Heart left ventricle (tissue), 16 donors: ENCODE results near the gene NFATC2. TPM values are rescaled to one million over a fixed set of nuclear protein-coding genes. Genes with fewer than 3 reads are reported as not detected.

Source experiments
- ATAC-seq, 4 donors: fragments of 200-7000 bp; cut with Tn5 transposase; one replicate each; pipeline ENCODE4 v1.9.1; 2020 to 2022; ENCODE audit warnings: moderate library complexity in 4 of 4, mild to moderate bottlenecking in 3 of 4, moderate number of reproducible peaks in 1 of 4
- DNase-seq, 5 donors: peaks; one replicate each; pipeline ENCODE4 v3.0.0-alpha.2; 2020
- H3K27ac ChIP-seq, 12 donors: fragments of 200-600 bp; sonication (generic) in 4 of 12; one replicate each; pipeline versions ENCODE4 v1.5.0 to v1.8.0; 2016 to 2022; ENCODE audit warnings: mild to moderate bottlenecking in 2 of 12
- H3K27me3 ChIP-seq, 9 donors: fragments of 200-600 bp; sonication (generic) in 2 of 9; one replicate each; pipeline versions ENCODE4 v1.5.1 to v1.8.0; 2016 to 2022; ENCODE audit warnings: mild to moderate bottlenecking in 3 of 9
- H3K36me3 ChIP-seq, 9 donors: fragments of 200-600 bp; sonication (generic) in 2 of 9; one replicate each; pipeline versions ENCODE4 v1.5.0 to v1.8.0; 2018 to 2022; ENCODE audit warnings: mild to moderate bottlenecking in 2 of 9
- H3K4me1 ChIP-seq, 12 donors: fragments of 200-600 bp; sonication (generic) in 4 of 12; one replicate each; pipeline versions ENCODE4 v1.5.0 to v1.8.0; 2016 to 2022; ENCODE audit warnings: mild to moderate bottlenecking in 3 of 12
- H3K4me3 ChIP-seq, 12 donors: fragments of 200-600 bp; sonication (generic) in 4 of 12; one replicate each; pipeline versions ENCODE4 v1.5.0 to v1.8.0; 2017 to 2022; ENCODE audit warnings: mild to moderate bottlenecking in 9 of 12, moderate library complexity in 4 of 12
- H3K9me3 ChIP-seq, 12 donors: fragments of 200-600 bp; sonication (generic) in 4 of 12; one replicate each; pipeline versions ENCODE4 v1.5.0 to v1.8.0; 2016 to 2022; ENCODE audit warnings: mild to moderate bottlenecking in 1 of 12
- CTCF ChIP-seq, 12 donors: fragments of 200-600 bp; sonication (generic) in 4 of 12; IDR thresholded peaks; one replicate each; pipeline versions ENCODE4 v1.5.0 to v1.8.0; 2018 to 2022; ENCODE audit warnings: antibody characterized with exemption in 12 of 12, mild to moderate bottlenecking in 5 of 12
- POLR2A ChIP-seq, 2 donors: fragments of 450-650 bp; IDR thresholded peaks; one replicate each; pipeline ENCODE4 v1.6.1; 2017; ENCODE audit warnings: antibody characterized with exemption in 2 of 2, mild to moderate bottlenecking in 2 of 2, moderate library complexity in 2 of 2
- WGBS, 4 donors: extraction: QIAGEN DNeasy Blood & Tissue Kit in 2 of 4; methylation state at CpG; one replicate each; pipeline versions ENCODE4 v1.1.5 to v1.1.7; 2013 to 2018; 5-methylcytosine and 5-hydroxymethylcytosine counted together
- intact Hi-C, 10 donors: fragments of 100-400 bp; cut with DNase I; formaldehyde crosslinking; loops; one replicate each; pipeline versions ENCODE4 v1.11.1 to v1.14.2; 2022
- polyA plus RNA-seq, 2 donors: library from polyadenylated mRNA; stranded (reverse); fragments of 200-250 nt; gene quantifications; one replicate each; pipeline ENCODE4 v1.2.3, GENCODE V29; 2013
- total RNA-seq, 9 donors: library from RNA; depleted of rRNA in 2 of 9; stranded (reverse); fragments of >200 nt in 2 of 9; fragmentation: NEBNext Ultra II Directional in 3 of 9; extraction: Animal tissue kit (Norgen Biotek cat#: 25700) in 3 of 9; gene quantifications; one replicate each; pipeline versions ENCODE4 v1.1.0 to v1.2.4, GENCODE V29; 2016 to 2023
- donor health status: ischemic (EF 13 %, LVEDD 7.1; RV severe dilation, severe dysfunction).
- donor health status: healthy with polysubstance abuse.
- donor health status: DM: no; HTN: yes; CAD: no.
- donor health status: DM: no; HTN: no; CAD: no.
- donor health status: ischemic (EF 25% LVEDD 6.9; RV normal size, moderate dysfunction).
- donor health status: ischemic (EF 25% LVEDD 5.7; RV mildly dilated, moderate dysfunction).
- donor health status: healthy.
- donor health status: DM: yes; HTN: yes; CAD: no.
- donor health status: ischemic (EF 35%, LVEDD 5.7; RV mildly dilated, moderate dysfunction).
- donor health status: nonischemic (EF 11% LVEDD 7.7; RV severe dilation, severe dysfunction).
- donor health status: DM: yes; HTN: yes; CAD: no.
- donor health status: PGD.
- donor health status: ischemic (EF 29% LVEDD 5.4; RV normal size, mild dysfunction).
- donor health status: nonischemic (EF 23%, LVEDD 6.1; RV moderate dilation, normal function).

Gene NFATC2
- total and polyA plus RNA-seq, 11 donors, result 0.76 to 7.6 (median 3.2) TPM

GRCh38 chr20:51508780-51509179 lies 33.7 kb downstream of the NFATC2 start:
- H3K27me3 ChIP-seq, result no peaks in the 10 kb centered on the region
- H3K9me3 ChIP-seq, result no peaks in the 10 kb centered on the region
- no peak for DNase-seq
- no peak overlapping the region for H3K4me3 ChIP-seq
- intact Hi-C loops, result no loop called here
- H3K36me3 ChIP-seq, result peaks cover 0 to 19% (median 0%) of the 10 kb centered on the region in 9 donors
- peaks cover 0 to 16% (median 2%) of the 10 kb centered on the region in 12 donors for H3K4me1 ChIP-seq
- peak in 2 of 4 donors; percentile 22 to 34 for ATAC-seq
- no peak overlapping the region for H3K27ac ChIP-seq
- 82 to 87% (median 86%) methylated on average over 7 of the region's 7 CpGs for WGBS, 4 donors
- TF ChIP-seq CTCF (IDR thresholded peaks at IDR 0.05), result no peak
- no peak for TF ChIP-seq POLR2A (IDR thresholded peaks at IDR 0.05)

- no peak overlapping the region for H3K4me3 ChIP-seq
- WGBS, 4 donors, result 93 to 96% (median 95%) methylated on average over 17 of the region's 17 CpGs
Measured at GRCh38 chr20:51508158-51508557, 34.4 kb downstream of the NFATC2 start.

DNA sequence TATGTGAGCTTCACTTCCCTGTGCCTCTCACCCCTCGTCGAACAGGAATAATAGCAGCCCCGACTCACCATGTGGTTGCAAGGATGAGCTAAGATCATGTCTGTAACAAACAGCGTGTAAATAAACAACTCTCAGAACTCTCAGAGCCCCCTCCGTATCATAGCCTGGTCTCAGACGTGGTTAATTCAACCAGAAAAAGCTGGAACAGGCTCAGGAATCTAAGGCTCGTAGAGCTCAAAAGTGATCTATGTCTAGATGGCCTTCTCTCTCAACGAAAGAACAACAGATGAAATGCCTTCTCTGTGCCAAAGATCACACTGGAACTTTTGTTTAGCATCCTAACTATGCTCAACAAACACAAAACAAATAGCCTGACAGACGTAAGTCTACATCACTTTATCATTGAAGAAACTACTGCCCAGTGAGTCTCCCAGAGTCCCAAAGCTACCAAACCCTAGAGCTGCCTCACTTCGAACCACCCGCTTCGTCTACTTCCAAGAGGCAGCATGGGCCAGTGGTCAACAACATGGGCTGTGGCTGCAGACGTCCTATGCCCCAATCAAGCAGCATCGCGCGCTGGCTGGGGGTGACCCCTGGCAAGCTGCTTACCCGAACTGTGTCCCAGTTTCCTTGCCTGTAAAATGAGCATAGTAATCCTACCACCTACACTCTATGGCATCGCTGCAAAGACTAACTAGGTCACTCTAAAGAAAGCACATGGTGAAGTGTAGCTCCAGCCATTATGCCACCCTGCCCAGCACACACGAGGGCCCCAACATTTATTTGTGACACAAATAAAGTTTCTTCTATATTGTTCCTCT lies 35.1 kb downstream of the NFATC2 start:
- no peaks in the 10 kb centered on the region for H3K27me3 ChIP-seq
- H3K4me3 ChIP-seq, result no peak overlapping the region
- intact Hi-C loops, result no loop called here
- peaks cover 0 to 12% (median under 1%) of the 10 kb centered on the region in 12 donors for H3K4me1 ChIP-seq
- H3K27ac ChIP-seq, result no peak overlapping the region
- DNase-seq, result no peak
- no peaks in the 10 kb centered on the region for H3K9me3 ChIP-seq
- no peak for TF ChIP-seq CTCF (IDR thresholded peaks at IDR 0.05)
- TF ChIP-seq POLR2A (IDR thresholded peaks at IDR 0.05), result no peak
- 78 to 87% (median 83%) methylated on average over 19 of the region's 19 CpGs for WGBS, 4 donors
- no peak for ATAC-seq
- H3K36me3 ChIP-seq, result peaks cover 0 to 19% (median 0%) of the 10 kb centered on the region in 9 donors

More at GRCh38 chr20:51508158-51508557, 34.4 kb downstream of the NFATC2 start:
- no peak for TF ChIP-seq POLR2A (IDR thresholded peaks at IDR 0.05)
- no peak for TF ChIP-seq CTCF (IDR thresholded peaks at IDR 0.05)
- no peaks in the 10 kb centered on the region for H3K27me3 ChIP-seq
- DNase-seq (no peak), ATAC-seq (no peak)
- intact Hi-C loops, result no loop called here
- H3K36me3 ChIP-seq, result peaks cover 0 to 19% (median 0%) of the 10 kb centered on the region in 9 donors
- no peak overlapping the region for H3K27ac ChIP-seq
- H3K9me3 ChIP-seq, result no peaks in the 10 kb centered on the region
- H3K4me1 ChIP-seq, result peaks cover 0 to 16% (median 2%) of the 10 kb centered on the region in 12 donors

DNA sequence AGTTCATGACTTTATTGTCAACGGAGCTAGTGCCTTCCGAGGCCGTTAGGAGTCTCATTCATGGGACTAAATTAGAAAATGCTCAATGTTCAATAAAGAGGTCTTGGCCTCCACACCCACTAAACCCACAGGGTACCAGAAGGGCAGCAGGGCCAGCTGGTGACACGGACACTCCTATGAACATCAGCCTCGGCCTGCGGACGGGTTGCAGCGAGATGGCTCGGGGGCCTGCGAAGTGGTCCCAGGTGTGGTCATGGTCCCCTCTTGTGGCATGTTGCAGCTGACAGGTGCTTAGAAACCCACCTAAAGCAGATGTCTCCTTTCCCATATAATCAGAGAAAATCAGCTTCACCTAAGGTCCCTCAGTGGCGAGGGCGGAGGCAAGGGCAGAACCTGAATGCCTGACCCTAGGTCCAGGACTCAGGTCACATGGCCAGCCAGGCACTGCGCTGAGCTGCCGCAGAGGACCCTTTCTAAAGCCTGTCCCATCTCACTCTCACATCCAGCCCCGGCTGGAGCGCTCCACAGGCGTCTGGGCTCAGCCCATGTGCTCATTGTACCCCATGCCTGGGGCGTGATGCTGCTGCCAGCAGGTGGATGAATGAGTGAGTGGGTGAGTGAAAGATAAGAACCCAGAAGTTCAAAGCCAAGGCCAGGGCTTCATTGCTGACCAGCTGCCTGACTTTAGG lies 35.8 kb downstream of the NFATC2 start:
- Histone ChIP-seq H3K27me3 (no peaks in the 10 kb centered on the region), H3K9me3 (no peaks in the 10 kb centered on the region), H3K27ac (no peak overlapping the region), H3K4me1 (peaks cover 0 to 10% (median 0%) of the 10 kb centered on the region in 12 donors), H3K36me3 (peaks cover 0 to 15% (median 0%) of the 10 kb centered on the region in 9 donors), H3K4me3 (no peak overlapping the region)
- ATAC-seq (peak in 2 of 4 donors; percentile 48 to 49), DNase-seq (no peak)
- intact Hi-C loops, result no loop called here
- WGBS, 4 donors, result 86 to 96% (median 89%) methylated on average over 16 to 18 of the region's 18 CpGs
- TF ChIP-seq CTCF (IDR thresholded peaks at IDR 0.05), result no peak
- no peak for TF ChIP-seq POLR2A (IDR thresholded peaks at IDR 0.05)
